Ascending aorta (tissue), 2 donors: ENCODE measurements around the gene ARIH1. TPM values are rescaled to one million over a fixed set of nuclear protein-coding genes. Genes with fewer than 3 reads are reported as not detected.

Experiments used
- DNase-seq, 2 donors: peaks; one replicate each; pipeline ENCODE4 v3.0.0-alpha.2; 2019; ENCODE audit warnings: low spot score in 2 of 2
- H3K27ac ChIP-seq, 2 donors: fragments of 200-600 bp; sonication (generic); one replicate each; pipeline ENCODE4 v1.5.1; 2016 to 2017; ENCODE audit warnings: mild to moderate bottlenecking in 1 of 2
- H3K27me3 ChIP-seq: fragments of 200-600 bp; sonication (generic); one replicate; pipeline ENCODE4 v1.5.1; 2017
- H3K36me3 ChIP-seq, 2 donors: fragments of 200-600 bp; sonication (generic); one replicate each; pipeline ENCODE4 v1.5.1; 2016
- H3K4me1 ChIP-seq, 2 donors: fragments of 200-600 bp; sonication (generic); one replicate each; pipeline ENCODE4 v1.5.1; 2016 to 2017; ENCODE audit warnings: mild to moderate bottlenecking in 1 of 2
- H3K4me3 ChIP-seq, 2 donors: fragments of 200-600 bp; sonication (generic); one replicate each; pipeline ENCODE4 v1.5.1; 2016 to 2017; ENCODE audit warnings: mild to moderate bottlenecking in 1 of 2
- H3K9me3 ChIP-seq, 2 donors: fragments of 200-600 bp; sonication (generic); one replicate each; pipeline ENCODE4 v1.5.1; 2016
- CTCF ChIP-seq, 3 experiments: fragments of 200-600 bp in 2 of 3; fragments of 450-650 bp in 1 of 3; sonication (generic) in 2 of 3; IDR thresholded peaks; one replicate each; pipeline ENCODE4 v1.5.1; 2016 to 2019; ENCODE audit warnings: antibody characterized with exemption in 3 of 3, mild to moderate bottlenecking in 1 of 3, moderate library complexity in 1 of 3
- intact Hi-C: fragments of 100-400 bp; cut with DNase I; formaldehyde crosslinking; loops from one replicate; pipeline ENCODE4 v1.15.1; 2023
- total RNA-seq: library from RNA; depleted of rRNA; stranded (reverse); fragments of >200 nt; gene quantifications from one replicate; pipeline ENCODE4 v1.1.0, GENCODE V29; 2016

The ARIH1 gene
- total RNA-seq, 1 donor from 2014 or later = 109 TPM

GRCh38 chr15:72509484-72509883 is 35.4 kb downstream of the ARIH1 start:
- no peaks in the 10 kb centered on the region for H3K36me3 ChIP-seq
- H3K27ac ChIP-seq = no peak overlapping the region
- intact Hi-C loops = no loop called here
- peaks cover 0 to 6% of the 10 kb centered on the region in 2 donors for H3K4me1 ChIP-seq
- no peak for TF ChIP-seq CTCF (IDR thresholded peaks at IDR 0.05)
- no peak overlapping the region for H3K4me3 ChIP-seq
- H3K27me3 ChIP-seq = no peaks in the 10 kb centered on the region
- H3K9me3 ChIP-seq = no peaks in the 10 kb centered on the region
- DNase-seq = no peak

- Histone ChIP-seq H3K27ac (no peak overlapping the region), H3K36me3 (no peaks in the 10 kb centered on the region), H3K9me3 (no peaks in the 10 kb centered on the region), H3K27me3 (no peaks in the 10 kb centered on the region), H3K4me3 (no peak overlapping the region), H3K4me1 (peaks cover 0 to 4% of the 10 kb centered on the region in 2 donors)
- intact Hi-C loops = no loop called here
- DNase-seq = no peak
- no peak for TF ChIP-seq CTCF (IDR thresholded peaks at IDR 0.05)
These were observed 37.4 kb downstream of the ARIH1 start for GRCh38 chr15:72511536-72511935.

- H3K27ac ChIP-seq = no peak overlapping the region
- no peak overlapping the region for H3K4me3 ChIP-seq
- peaks cover 0 to 4% of the 10 kb centered on the region in 2 donors for H3K4me1 ChIP-seq
- intact Hi-C loops = no loop called here
- DNase-seq = no peak
- no peak for TF ChIP-seq CTCF (IDR thresholded peaks at IDR 0.05)
- H3K9me3 ChIP-seq = no peaks in the 10 kb centered on the region
- no peaks in the 10 kb centered on the region for H3K36me3 ChIP-seq
- no peaks in the 10 kb centered on the region for H3K27me3 ChIP-seq
These were observed 41.7 kb downstream of the ARIH1 start for GRCh38 chr15:72515591-72516389.

GRCh38 chr15:72516777-72517176 is 42.6 kb downstream of the ARIH1 start:
- Histone ChIP-seq H3K27me3 (no peaks in the 10 kb centered on the region), H3K9me3 (no peaks in the 10 kb centered on the region), H3K4me3 (no peak overlapping the region), H3K27ac (no peak overlapping the region), H3K4me1 (peaks cover 0 to 4% of the 10 kb centered on the region in 2 donors), H3K36me3 (no peaks in the 10 kb centered on the region)
- no peak for DNase-seq
- no peak for TF ChIP-seq CTCF (IDR thresholded peaks at IDR 0.05)
- intact Hi-C loops = no loop called here

- intact Hi-C loops = no loop called here
These were observed 47.6 kb downstream of the ARIH1 start for GRCh38 chr15:72521682-72522081.

More at GRCh38 chr15:72521682-72522081, 47.6 kb downstream of the ARIH1 start:
- Histone ChIP-seq H3K36me3 (no peaks in the 10 kb centered on the region), H3K4me1 (no peaks in the 10 kb centered on the region), H3K27me3 (no peaks in the 10 kb centered on the region), H3K27ac (no peak overlapping the region), H3K4me3 (no peak overlapping the region), H3K9me3 (no peaks in the 10 kb centered on the region)
- TF ChIP-seq CTCF (IDR thresholded peaks at IDR 0.05) = no peak
- DNase-seq = no peak
